DOHH2 (cell line): ENCODE measurements around the gene RDM1.

Experiments
- CTCF ChIP-seq: fragments of 200-600 bp; sonication (generic); IDR thresholded peaks from one replicate; pipeline ENCODE4 v1.5.1; 2014; ENCODE audit warnings: antibody characterized with exemption, mild to moderate bottlenecking, low read depth, low read length; ENCODE audit not compliant: poor library complexity, severe bottlenecking
- EZH2phosphoT487 ChIP-seq: fragments of 200-600 bp; sonication (generic); IDR thresholded peaks from 2 replicates; pipeline ENCODE4 v1.6.1; 2017; ENCODE audit warnings: borderline replicate concordance, mild to moderate bottlenecking, antibody characterized with exemption, low read length, moderate library complexity, mixed read lengths

- TF ChIP-seq CTCF (no peak), EZH2phosphoT487 (no peak)
These were observed 52.2 kb downstream of the RDM1 start for GRCh38 chr17:35878361-35878760.
